ENCODE data around the gene LRMDA. TPM values are rescaled to one million over a fixed set of nuclear protein-coding genes. Genes with fewer than 3 reads are reported as not detected.

Gene LRMDA
- total and polyA plus RNA-seq, 2 donors from 2014 or later, result 23.2 to 48.6 TPM

DNA sequence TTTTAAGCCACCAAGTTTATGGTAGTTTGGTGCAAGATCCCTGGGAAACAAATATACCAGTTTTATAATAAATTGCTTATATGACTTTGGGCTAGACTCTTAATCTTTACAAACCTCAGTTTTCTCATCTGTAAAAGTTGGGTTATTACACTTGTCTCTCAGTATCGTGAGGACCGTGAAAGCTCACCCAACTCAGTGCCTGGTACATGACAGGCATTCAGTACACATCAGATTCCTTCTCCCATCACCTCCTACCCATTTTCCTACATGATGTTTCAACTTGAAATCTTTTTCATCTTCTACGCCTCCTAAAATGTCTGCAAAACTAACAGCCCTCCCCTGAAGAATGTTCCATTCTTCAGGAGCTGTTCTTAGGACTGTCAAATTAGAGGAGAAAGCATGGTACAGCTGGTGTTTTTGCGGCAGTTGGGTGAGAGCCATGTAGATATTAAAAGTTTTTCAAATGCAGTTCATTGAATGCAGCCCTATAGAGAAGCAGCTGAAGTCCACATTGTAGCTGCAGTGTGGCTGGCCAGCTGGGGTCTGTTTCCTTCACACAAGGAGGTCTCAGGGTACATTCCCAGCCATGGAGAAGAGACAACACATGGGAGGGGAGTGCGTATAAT is 812.8 kb downstream of the LRMDA start:
- Histone ChIP-seq H3K27me3 (ENCODE audit: control insufficient read depth, insufficient read depth, low read length) (no peaks in the 10 kb centered on the region), H3K9ac (ENCODE audit: low read length in 3 of 3) (no peak overlapping the region), H3K27ac (ENCODE audit: low read depth in 2 of 2, low read length in 2 of 2) (no peak overlapping the region), H3K4me1 (ENCODE audit: control insufficient read depth in 2 of 3, insufficient read depth in 2 of 3, low read depth in 1 of 3, low read length in 3 of 3) (peaks cover 0 to 6% (median 4%) of the 10 kb centered on the region in 3 donors), H3K36me3 (ENCODE audit: control insufficient read depth in 2 of 3, insufficient read depth in 3 of 3, low read length in 3 of 3) (no peaks in the 10 kb centered on the region), H3K4me3 (ENCODE audit: low read length in 3 of 3) (no peak overlapping the region), H3K9me3 (ENCODE audit: control insufficient read depth in 2 of 3, insufficient read depth in 1 of 3, low read length in 3 of 3) (no peaks in the 10 kb centered on the region)
- FAIRE-seq (no peak), DNase-seq (peak in 4 of 5 donors; percentile 59 to 96 (median 76))
- TF ChIP-seq, protein P1, sequence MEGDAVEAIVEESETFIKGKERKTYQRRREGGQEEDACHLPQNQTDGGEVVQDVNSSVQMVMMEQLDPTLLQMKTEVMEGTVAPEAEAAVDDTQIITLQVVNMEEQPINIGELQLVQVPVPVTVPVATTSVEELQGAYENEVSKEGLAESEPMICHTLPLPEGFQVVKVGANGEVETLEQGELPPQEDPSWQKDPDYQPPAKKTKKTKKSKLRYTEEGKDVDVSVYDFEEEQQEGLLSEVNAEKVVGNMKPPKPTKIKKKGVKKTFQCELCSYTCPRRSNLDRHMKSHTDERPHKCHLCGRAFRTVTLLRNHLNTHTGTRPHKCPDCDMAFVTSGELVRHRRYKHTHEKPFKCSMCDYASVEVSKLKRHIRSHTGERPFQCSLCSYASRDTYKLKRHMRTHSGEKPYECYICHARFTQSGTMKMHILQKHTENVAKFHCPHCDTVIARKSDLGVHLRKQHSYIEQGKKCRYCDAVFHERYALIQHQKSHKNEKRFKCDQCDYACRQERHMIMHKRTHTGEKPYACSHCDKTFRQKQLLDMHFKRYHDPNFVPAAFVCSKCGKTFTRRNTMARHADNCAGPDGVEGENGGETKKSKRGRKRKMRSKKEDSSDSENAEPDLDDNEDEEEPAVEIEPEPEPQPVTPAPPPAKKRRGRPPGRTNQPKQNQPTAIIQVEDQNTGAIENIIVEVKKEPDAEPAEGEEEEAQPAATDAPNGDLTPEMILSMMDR (IDR thresholded peaks at IDR 0.05; ENCODE audit: borderline replicate concordance, extremely low read depth, insufficient read depth), result no peak
- intact Hi-C loops (cut with DNase I), result no loop called here

DNA sequence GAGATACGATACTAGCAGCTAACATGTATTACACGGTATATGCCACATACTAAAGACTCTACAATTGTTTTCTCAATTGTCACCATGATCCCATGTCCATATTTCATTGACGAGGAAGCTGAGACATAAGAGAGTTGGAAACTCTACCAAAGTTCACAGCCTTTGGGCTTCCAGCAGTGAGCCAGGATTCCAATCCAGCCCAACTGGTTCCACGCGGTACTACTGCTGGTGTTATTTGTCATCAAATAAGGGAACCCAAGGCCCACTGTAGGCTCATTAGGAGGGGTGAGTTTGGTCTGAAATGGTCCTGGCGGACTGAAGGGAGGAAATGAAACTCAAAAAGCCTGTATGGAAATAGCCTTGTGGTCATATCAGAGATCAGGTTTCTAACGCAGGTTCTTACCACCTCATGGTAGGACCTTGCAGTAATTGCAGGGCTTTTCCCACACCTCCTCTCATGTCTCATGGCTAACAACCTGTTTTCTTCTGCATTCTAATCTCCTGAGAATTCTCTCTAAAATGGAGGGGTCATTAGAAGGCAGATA is 814.6 kb downstream of the LRMDA start:
- H3K4me1 ChIP-seq (ENCODE audit: control insufficient read depth in 2 of 3, insufficient read depth in 2 of 3, low read depth in 1 of 3, low read length in 3 of 3), result peaks cover 0 to 6% (median 4%) of the 10 kb centered on the region in 3 donors

DNA sequence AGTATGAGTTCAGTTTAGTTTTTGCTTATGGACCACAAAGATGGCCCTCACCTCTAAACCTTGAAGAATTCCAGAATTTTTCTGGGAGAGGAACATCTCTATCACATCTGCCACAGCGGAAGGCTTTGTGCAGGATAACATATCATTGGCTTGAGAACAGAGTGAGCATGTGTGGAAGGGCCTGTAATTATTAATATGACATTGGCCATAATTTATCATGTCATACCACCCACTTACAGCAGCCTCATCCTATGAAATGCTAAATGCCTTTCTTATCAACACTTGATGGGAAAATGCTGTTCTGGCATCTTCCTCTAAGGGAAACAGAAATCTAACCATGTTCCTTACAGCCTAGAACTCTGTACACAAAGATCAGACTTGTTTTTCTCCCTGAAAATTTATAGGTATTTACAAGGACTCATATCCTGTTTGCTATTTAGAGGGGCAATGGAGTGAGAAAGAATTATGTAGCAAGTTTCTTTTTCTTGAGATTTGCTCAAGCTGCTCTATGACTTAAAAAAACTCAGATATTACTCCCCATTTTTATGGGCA is 817.3 kb downstream of the LRMDA start:
- intact Hi-C loops (cut with DNase I), result no loop called here
- DNase-seq, result peak in 2 of 5 donors; percentile 68 to 87
- H3K4me1 ChIP-seq (ENCODE audit: control insufficient read depth in 2 of 3, insufficient read depth in 2 of 3, low read depth in 1 of 3, low read length in 3 of 3), result peaks cover 0 to 5% (median 4%) of the 10 kb centered on the region in 3 donors

More for the DNA sequence above, 814.6 kb downstream of the LRMDA start:
- DNase-seq (no peak), FAIRE-seq (no peak)
- TF ChIP-seq, protein P1 (IDR thresholded peaks at IDR 0.05; ENCODE audit: borderline replicate concordance, extremely low read depth, insufficient read depth), result no peak
- no peaks in the 10 kb centered on the region for H3K27me3 ChIP-seq (ENCODE audit: control insufficient read depth, insufficient read depth, low read length)
- no peak overlapping the region for H3K27ac ChIP-seq (ENCODE audit: low read depth in 2 of 2, low read length in 2 of 2)
- no peak overlapping the region for H3K4me3 ChIP-seq (ENCODE audit: low read length in 3 of 3)
- no peaks in the 10 kb centered on the region for H3K36me3 ChIP-seq (ENCODE audit: control insufficient read depth in 2 of 3, insufficient read depth in 3 of 3, low read length in 3 of 3)
- intact Hi-C loops (cut with DNase I), result no loop called here
- H3K9me3 ChIP-seq (ENCODE audit: control insufficient read depth in 2 of 3, insufficient read depth in 1 of 3, low read length in 3 of 3), result no peaks in the 10 kb centered on the region
- no peak overlapping the region for H3K9ac ChIP-seq (ENCODE audit: low read length in 3 of 3)

More for the DNA sequence above, 817.3 kb downstream of the LRMDA start:
- no peak for FAIRE-seq
- Histone ChIP-seq H3K27ac (ENCODE audit: low read depth in 2 of 2, low read length in 2 of 2) (no peak overlapping the region), H3K9me3 (ENCODE audit: control insufficient read depth in 2 of 3, insufficient read depth in 1 of 3, low read length in 3 of 3) (no peaks in the 10 kb centered on the region), H3K4me3 (ENCODE audit: low read length in 3 of 3) (no peak overlapping the region), H3K9ac (ENCODE audit: low read length in 3 of 3) (no peak overlapping the region), H3K36me3 (ENCODE audit: control insufficient read depth in 2 of 3, insufficient read depth in 3 of 3, low read length in 3 of 3) (no peaks in the 10 kb centered on the region), H3K27me3 (ENCODE audit: control insufficient read depth, insufficient read depth, low read length) (no peaks in the 10 kb centered on the region)
- TF ChIP-seq, protein P1 (IDR thresholded peaks at IDR 0.05; ENCODE audit: borderline replicate concordance, extremely low read depth, insufficient read depth), result no peak
